Keratinocyte (primary cell): Measurements from ENCODE around the gene ZNF365.

Experiments used
- CTCF ChIP-seq, 3 experiments: IDR thresholded peaks in 1 of 3; conservative IDR thresholded peaks in 1 of 3; optimal IDR thresholded peaks in 1 of 3; 2 replicates in 2 of 3; 3 replicates in 1 of 3; pipeline versions ENCODE3 to v1.5.1; 2011; ENCODE audit warnings: low read length in 3 of 3, mild to moderate bottlenecking in 3 of 3, moderate library complexity in 2 of 3, control low read depth in 1 of 3, inconsistent platforms in 1 of 3; ENCODE audit not compliant: insufficient read depth in 2 of 3; ENCODE audit errors: extremely low read depth in 1 of 3
- EZH2 ChIP-seq: IDR thresholded peaks from one replicate; pipeline ENCODE4 v1.6.1; 2012; ENCODE audit warnings: inconsistent platforms, mild to moderate bottlenecking, low read length, moderate library complexity

- no peak for TF ChIP-seq CTCF (optimal IDR thresholded peaks at IDR 0.05 in 1 of 3, IDR thresholded peaks at IDR 0.05 in 1 of 3, conservative IDR thresholded peaks at IDR 0.05 in 1 of 3; ENCODE audit: extremely low read depth in 1 of 3, insufficient read depth in 2 of 3, low read length in 3 of 3)
- TF ChIP-seq EZH2 = no peak
These were observed 56.7 kb downstream of the ZNF365 start for GRCh38 chr10:62430881-62431280.
